Measurements from ENCODE around the gene TULP4.
"Not testable (repeated sequence)": the region's sequence is repeated elsewhere in the genome, so short reads cannot be mapped to it uniquely, and the experiment has no call there.

The TULP4 gene

DNA sequence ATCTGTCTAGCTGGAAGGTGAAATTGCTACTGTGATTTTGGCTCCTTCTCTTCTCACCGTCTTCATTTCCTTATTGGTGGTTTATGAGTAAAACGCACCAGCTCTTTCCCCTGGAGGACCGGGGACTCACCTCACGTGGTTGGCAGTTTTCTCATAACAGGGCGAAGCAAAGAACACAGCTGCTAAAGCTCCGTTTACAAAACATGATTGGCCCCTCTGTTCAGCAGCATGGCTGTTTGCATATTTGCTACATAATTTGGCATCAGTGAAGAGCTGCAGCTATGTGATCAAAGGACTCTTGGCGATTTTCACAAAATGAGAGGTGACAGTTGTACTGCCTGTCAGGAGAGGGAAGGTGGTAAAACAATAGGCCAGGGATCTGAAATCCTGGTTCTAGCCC lies 227.1 kb downstream of the TULP4 start:
- no peak for DNase-seq

- no peak for DNase-seq
Measured at GRCh38 chr6:158539881-158540280, 227.6 kb downstream of the TULP4 start.

DNA sequence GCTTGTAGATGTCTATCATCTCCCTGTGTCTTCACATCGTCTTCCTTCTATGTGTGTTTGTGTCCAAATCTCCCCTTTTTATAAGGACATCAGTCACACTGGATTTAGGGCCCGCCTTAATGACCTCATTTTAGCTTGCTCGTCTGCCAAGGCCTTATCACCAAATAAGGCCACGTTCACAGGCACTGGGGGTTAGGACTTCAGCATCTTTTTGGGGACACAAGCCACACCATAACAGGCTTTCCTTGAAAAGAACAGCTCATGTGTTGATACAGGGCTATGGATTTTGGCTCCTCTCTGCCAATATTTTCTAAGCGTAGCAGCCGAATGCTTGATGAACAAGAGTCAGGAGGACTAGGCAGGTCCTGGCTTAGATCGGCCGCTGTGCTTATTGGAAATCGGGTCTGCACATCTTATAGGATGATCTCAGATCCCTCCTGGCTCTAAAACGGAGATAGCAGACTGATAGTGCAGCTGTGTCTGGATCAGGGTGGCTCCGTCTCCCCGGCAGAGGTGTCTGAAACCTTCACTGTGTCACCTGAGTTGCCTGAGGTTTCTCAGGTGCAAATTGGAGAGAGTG lies 231.4 kb downstream of the TULP4 start:
- DNase-seq = no peak

DNA sequence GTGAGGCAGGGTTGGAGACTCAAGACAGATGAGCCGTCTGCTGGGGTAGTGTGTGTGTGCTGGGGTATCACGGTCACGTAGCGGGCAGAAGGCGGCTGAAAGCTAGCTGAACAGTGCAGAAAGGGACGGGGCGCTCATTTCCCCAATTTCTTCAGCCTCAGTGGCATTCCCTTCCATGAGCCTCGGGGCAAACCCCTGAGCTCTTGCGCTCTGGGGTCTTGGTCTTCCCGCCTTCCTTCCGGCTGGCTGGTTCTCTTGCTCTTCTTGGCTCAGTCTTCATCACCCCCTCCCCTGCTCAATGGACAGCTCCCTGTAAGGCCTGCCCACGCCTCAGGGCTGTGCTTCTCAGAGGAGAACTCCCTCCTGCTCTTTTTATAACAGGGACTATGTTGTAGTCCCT lies 232.2 kb downstream of the TULP4 start:
- DNase-seq = no peak

DNA sequence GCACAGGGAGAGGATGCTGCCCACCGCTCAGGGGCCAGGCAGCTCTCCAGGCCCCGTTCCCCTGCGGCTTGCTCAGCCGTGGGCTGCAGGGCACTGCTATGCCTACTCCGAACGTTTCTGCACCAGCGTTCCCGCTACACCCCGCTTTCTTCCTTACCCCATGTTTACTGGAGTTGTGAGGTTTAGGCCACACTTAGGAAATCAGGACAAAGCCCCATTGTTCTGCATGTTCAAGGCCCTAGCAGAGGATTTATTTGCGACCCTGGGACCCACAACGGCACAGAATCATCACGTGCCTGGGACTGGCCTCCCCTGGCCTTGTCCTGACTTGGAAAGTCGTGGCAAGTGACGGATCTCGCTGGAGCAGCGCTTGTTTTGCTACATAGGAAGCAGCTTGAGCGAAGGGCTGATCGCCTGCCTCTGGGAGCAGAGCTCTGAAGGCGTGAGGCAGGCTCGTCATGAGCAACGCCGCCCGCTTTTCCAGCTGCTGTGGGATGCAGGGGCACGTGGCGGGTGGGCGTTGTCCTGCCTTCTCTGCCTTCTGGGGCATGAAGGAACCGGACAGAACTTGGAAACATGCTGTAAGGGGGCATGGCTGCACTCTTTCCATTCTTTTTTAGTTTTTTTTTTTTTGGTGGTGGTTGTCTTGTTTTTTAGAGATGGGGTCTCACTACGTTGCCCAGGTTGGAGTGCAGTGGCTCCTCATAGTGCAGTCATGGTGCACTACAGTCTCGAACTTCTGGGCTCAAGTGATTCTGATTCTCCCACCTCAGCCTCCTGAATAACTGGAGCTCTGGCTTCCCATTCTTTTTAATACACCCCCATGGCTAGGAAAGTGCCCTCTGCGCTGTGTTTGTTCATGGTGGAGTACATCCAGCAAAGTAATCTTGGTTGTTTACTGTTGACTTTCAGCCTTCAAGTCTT lies 233.0 kb downstream of the TULP4 start:
- no peak for DNase-seq

DNA sequence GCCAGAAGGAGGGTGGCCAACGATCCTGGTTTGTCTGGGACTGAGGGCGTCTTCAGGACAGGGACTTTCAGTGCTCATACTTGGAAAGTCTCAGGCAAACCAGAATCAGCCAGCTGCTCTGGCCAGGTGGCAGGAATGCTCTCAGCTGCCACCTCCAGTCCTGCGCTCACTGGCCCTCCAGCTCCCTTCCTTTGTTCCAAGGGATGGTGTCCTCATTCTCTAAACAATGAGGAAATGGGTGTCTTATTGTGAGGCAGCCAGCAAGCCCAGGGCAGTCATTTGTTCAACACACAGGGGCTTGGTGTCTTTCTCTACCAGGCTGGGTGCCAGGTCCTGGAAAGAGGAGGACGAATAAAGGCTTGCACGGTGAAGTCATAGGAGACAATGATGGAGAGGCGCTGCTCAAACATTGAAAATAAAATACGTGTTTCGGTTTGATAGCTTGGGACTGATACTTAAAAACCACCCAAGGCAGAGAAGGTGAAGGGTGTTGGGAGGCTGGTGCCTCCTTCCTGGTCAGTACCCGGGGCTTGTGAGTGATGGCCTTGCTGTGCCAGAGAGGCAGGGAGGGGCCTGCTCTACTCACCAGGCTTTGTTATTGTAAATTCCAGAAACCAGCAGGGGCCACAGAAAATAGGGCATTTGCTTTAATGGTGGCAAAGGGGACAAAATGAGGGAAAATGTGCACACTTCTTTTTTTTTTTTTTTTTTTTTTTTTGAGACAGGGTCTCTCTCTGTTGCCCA lies 236.3 kb downstream of the TULP4 start:
- DNase-seq = no peak

DNA sequence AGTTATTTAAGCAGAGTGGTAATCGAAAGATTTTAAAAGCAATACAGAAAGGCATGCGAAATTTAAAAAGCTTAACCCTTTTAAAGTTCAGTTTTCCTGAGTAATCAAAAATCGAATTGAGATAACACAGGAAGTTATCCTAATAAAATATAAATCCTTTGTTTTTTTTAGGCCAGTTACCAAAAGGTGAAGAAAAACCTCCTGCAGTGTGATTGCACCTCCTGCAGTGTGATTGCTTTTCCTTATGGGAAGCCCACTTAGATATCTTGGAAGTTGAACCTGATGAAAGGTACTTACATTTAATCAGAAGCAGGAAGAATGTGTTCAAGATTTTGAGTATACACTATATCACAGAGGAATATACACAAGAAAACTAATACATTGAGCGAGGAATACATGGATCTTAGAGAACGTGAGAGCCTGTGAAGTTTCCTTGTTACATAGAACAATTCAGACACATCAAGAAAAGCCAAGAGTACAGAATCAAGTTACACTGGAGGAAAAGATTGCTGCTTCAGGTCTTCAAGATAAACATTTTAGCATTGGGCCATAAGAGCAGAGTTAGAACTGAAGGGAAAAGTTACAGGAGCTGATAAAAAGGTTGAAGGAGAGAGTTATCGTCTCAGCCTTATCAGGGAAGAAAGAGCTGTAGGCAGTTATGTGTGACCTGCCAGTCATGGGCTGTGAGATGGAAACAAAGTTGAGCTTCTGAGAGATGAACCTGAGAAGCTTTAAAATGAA lies 240.0 kb downstream of the TULP4 start:
- DNase-seq = no peak

DNA sequence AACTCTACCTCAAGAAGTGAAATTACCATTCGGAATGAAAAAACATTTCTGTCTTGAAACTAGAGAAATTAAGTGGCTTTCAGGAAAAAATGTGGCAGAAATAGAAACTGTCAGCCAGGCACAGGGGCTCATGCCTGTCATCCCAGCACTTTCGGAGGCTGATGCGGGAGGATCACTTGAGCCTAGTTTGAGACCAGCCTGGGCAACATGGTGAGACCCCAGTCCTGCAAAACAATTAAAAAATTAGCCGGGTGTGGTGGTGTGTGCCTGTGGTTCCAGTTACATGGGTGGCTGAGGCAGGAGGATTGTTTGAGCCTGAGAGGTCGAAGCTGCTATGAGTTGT lies 240.5 kb downstream of the TULP4 start:
- no peak for DNase-seq

GRCh38 chr6:158554611-158555361 lies 242.5 kb downstream of the TULP4 start:
- DNase-seq = no peak

DNA sequence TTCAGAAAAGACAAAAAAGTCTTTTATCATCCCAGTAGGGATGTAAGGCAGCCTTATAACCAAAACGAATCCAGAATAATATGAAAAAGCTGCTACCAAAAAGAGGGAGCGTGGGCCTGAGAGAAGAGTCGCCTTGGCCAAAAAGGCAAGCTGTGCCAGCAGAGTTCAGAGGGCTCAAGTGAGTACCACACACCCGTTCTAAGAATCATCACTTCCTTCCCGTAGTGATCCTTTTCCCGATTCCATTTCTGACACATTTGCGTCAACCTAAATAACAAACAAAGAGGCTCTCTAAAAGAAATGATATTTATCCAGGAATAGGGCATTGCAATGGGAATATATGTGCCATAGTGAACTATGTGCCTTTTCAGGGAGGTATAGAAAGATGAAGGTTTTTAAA lies 243.8 kb downstream of the TULP4 start:
- DNase-seq = no peak

- DNase-seq = not testable (repeated sequence)
Measured at GRCh38 chr6:158557110-158557509, 244.8 kb downstream of the TULP4 start.

DNA sequence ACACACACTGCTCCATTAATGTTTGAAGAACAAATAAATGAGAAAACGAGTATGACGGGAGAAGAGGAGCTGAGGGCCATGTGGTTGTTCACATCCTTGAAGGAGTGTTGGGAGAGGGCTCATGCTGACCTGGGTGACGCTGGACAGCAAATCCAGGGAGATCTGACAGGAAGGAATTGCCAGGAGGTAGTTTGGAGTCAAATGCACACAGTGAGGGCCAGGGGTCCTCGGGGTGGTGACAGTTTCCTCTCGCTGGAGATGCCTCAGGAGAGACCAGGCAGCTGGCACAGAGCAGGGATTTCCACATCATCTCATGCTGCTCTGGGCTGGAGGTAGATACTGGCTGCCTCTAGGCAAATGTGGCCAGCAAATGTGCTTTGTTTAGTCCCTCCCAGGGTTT lies 245.7 kb downstream of the TULP4 start:
- DNase-seq = no peak

- DNase-seq = no peak
Measured at GRCh38 chr6:158558415-158559306, 246.4 kb downstream of the TULP4 start.

- DNase-seq = no peak
Measured at GRCh38 chr6:158559338-158559894, 247.2 kb downstream of the TULP4 start.

- DNase-seq = peak; percentile 79 to 83
Measured at GRCh38 chr6:158559895-158560835, 247.9 kb downstream of the TULP4 start, which contains the start of gene TMEM181. TSS of gene TMEM181 (plus strand) at chr6:158560091. CDS start at chr6:158560225, 134 bp downstream.

GRCh38 chr6:158560836-158561320 lies 248.6 kb downstream of the TULP4 start:
- no peak for DNase-seq

All from activated CD4-positive, alpha-beta T cell treated with anti-CD3 and anti-CD28 coated beads, Interleukin-2, amount 50 U/mL, for 4 hours (primary cell).